GM13977 (cell line): ENCODE measurements around the gene CUEDC1.
A peak's percentile ranks its signal among the peaks of the same experiment; 100 is the strongest.

ENCODE experiments used
- DNase-seq: peaks from one replicate; pipeline ENCODE4 v3.0.0; 2012; ENCODE audit warnings: low spot score
- in situ Hi-C: fragments of 300-500 bp; cut with MboI; formaldehyde crosslinking; loops from one replicate; pipeline ENCODE4 v1.12.0; 2022; ENCODE audit warnings: low sequenced_read_pairs, low pct_unique_long_range_greater_than_20kb, mixed read lengths, inconsistent platforms; ENCODE audit not compliant: unreplicated experiment
- TF ChIP-seq, protein P1 (sequence below): IDR thresholded peaks from 2 replicates; pipeline ENCODE4 v1.5.1; 2012; ENCODE audit warnings: mild to moderate bottlenecking, control low read depth; ENCODE audit not compliant: insufficient read depth; ENCODE audit errors: extremely low read depth, missing control alignments

The CUEDC1 gene

DNA sequence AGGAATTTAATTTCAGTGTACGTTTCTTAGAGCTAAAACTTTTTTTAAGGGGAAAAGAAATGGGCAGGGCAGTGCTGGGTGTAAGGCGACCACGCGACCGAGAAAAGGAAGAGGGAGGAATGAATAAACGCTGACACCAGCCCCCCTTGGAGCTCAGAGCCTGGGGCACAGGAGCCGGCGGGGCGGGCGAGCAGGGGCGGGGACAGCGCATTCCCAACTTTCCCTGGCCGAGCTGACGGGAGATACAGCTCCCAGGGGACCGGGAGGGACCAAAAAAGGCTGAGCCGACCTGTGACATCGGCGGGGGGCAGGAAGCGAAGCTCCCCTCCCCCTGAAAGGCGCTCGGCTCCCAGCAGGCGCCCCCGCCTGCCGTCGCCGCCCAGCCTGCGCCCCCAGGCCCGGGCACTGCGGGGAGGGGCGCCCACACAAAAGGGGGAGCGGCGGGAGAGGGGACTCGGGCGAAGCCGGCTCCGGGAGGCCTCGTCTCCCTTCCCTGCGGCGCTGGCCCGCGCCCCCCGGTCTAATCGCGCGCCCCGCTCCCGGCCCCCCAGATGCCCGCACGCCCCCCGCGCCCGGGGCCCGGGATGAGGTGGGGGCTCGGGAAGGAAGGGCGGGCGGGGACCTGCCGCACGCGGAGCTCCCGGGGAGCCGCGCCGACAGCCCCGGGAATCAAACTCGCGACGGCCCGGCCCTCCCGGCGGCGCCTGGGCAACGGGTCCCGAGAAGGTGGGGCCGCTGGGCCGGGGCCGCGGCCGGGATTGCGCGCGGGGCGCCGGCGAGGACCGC lies 622 bp downstream of the CUEDC1 start:
- in situ Hi-C loops: no loop called here
- no peak for DNase-seq
- TF ChIP-seq, protein P1, sequence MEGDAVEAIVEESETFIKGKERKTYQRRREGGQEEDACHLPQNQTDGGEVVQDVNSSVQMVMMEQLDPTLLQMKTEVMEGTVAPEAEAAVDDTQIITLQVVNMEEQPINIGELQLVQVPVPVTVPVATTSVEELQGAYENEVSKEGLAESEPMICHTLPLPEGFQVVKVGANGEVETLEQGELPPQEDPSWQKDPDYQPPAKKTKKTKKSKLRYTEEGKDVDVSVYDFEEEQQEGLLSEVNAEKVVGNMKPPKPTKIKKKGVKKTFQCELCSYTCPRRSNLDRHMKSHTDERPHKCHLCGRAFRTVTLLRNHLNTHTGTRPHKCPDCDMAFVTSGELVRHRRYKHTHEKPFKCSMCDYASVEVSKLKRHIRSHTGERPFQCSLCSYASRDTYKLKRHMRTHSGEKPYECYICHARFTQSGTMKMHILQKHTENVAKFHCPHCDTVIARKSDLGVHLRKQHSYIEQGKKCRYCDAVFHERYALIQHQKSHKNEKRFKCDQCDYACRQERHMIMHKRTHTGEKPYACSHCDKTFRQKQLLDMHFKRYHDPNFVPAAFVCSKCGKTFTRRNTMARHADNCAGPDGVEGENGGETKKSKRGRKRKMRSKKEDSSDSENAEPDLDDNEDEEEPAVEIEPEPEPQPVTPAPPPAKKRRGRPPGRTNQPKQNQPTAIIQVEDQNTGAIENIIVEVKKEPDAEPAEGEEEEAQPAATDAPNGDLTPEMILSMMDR: no peak

DNA sequence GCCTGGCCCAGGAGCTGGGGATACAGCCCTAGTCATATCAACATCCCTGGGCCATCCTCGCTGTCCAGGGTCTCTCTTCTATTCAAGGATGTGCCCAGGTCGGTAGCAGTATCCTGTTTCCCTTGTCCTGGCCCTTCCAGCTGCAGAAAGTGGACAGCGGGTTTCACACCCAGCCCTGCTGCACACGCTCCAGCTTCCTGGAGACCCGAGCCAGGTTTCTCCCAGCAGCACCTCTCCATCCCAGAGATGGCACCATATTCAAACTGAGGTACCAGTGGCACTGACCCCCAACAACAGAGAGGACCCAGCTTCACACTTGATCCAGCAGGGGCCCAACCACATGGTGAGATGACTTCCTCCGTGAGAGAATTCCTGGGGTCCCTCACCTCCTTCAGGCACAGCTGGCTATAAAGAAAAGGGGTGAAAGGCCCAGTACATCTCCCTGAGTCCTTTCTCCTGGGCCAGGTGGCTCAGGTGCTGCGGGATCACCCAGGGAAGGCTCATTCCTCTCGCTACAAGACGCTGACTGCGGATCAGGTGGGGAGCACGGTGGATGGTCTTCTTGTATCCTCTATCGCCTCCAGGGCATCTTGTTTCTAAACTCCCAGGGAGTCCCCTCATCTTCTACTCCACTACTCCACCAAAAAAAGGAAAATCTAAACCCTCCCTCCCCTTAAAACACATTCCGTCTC lies 1.4 kb downstream of the CUEDC1 start:
- TF ChIP-seq, protein P1: no peak
- no peak for DNase-seq
- in situ Hi-C loops: no loop called here

DNA sequence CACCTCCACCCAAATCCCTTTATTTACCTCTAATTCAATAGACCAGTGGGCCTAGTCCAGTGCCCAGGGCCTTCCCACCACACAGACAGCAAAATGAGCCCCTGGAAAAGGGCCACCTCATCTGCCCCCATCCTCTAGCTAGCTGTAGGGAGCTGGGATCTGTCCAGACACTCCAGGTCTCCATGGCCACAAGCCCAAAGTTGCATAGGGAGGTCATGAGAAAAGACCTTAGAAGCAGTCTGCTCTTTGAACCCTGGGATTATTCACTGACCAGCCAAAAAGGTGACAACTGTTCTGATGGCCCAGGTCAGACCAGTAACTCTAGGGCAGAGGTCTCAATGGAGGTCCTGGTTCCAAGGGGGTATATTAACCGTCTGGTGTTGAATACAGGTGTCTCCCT lies 2.0 kb downstream of the CUEDC1 start:
- TF ChIP-seq, protein P1: no peak
- no peak for DNase-seq

DNA sequence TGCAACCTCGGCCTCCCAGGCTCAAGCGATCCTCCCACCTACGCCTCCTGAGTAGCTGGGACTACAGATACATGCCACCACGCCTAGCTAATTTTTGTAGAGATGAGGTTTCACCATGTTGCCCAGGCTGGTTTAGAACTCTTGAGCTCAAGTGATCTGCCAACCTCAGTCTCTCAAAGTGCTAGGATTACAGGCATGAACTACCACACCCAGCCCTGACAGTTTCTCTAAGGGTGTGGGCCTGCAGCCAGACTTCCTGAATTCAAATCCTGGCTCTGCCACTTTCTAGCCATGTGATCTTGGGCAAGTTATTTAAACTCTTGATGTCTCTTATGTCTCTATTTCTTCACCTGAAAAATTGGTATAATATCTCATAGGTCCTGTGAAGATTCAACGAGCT lies 5.6 kb downstream of the CUEDC1 start:
- no peak for DNase-seq
- TF ChIP-seq, protein P1: no peak
- in situ Hi-C loops: no loop called here

More for the DNA sequence above, 2.0 kb downstream of the CUEDC1 start:
- in situ Hi-C loops: no loop called here

DNA sequence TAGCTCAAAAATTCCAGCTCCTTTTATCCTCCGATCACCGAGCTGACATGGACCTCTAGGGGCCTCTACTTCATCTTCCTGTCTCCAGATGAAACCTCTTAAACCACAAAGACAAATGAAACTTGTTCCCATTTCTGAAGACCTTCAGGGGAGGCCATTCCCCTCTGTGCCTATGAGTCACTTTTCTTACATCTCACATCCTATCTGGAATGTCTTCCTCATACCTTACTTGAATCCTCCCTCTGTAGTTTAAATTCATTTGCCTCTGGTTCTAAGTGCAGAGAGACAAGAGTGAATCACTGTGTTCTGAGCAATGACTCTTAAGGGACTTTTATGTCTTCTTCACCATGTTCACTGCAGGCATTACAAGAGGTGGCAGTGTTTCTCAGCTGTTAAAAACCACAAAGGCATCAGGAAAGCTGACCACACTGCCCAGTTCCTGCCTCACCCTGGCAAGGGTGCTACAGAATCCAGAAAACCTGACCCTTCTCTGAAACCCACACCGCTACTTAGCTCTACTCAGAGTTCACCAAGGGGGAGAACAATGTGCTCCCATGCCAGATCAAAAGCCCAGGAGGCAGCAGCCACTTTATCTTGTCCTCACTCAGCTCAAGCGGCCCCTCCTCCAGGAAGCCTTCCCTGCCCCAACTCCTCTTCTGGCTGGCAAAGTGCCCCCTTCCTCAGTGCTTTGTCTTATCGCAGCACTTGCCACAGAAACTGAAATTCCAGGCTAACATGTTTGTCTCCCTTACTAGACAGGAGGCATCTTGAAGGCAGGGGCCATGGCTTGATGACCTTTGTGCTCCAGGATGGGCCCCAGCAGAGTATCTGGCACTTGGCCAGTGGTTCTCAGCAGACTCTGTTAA lies 6.4 kb downstream of the CUEDC1 start:
- TF ChIP-seq, protein P1: peak; percentile 10
- in situ Hi-C loops: no loop called here
- DNase-seq: no peak

DNA sequence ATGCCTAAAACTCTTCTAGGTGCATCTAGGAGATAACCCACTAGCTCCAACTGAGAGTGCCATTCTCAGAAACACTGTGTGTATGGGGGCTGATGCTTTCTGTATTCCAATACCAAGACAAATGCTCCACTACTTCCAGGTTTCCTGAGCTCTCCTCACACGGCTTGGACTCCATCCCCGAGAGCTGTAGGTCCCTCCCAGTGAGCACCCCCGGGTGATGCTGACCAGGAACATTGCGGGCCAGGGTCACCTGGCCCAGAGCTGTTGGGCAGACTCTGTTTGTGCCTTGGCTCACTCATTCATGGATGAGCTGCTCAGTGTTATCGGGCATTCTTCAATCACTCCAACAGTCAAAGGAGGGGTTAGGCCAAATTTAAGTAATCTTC lies 7.0 kb downstream of the CUEDC1 start:
- TF ChIP-seq, protein P1: no peak
- DNase-seq: no peak
- in situ Hi-C loops: no loop called here
